Left ventricle myocardium superior (tissue), 1 donor: Measurements from ENCODE around the gene KCNJ2. TPM values are rescaled to one million over a fixed set of nuclear protein-coding genes. Genes with fewer than 3 reads are reported as not detected.

ENCODE experiments used
- ATAC-seq: fragments of 200-7000 bp; cut with Tn5 transposase; one replicate; pipeline ENCODE4 v1.9.1; 2020; ENCODE audit warnings: mild to moderate bottlenecking, moderate library complexity
- DNase-seq: peaks from one replicate; pipeline ENCODE4 v3.0.0-alpha.2; 2020
- intact Hi-C: fragments of 100-400 bp; cut with micrococcal nuclease; formaldehyde crosslinking; loops from one replicate; pipeline ENCODE4 v1.11.0; 2022
- long read RNA-seq: library from polyadenylated mRNA; unstranded; transcript quantifications from one replicate; pipeline ENCODE4 v2.0.0, GENCODE V29; 2021
- total RNA-seq: library from RNA; stranded (reverse); fragmentation: NEBNext Ultra II Directional; extraction: Animal tissue kit (Norgen Biotek cat#: 25700); gene quantifications from one replicate; pipeline ENCODE4 v1.2.1, GENCODE V29; 2021
- donor health status: DM: no; HTN: yes; CAD: no; lungs with severe emphysema.

Gene KCNJ2
- 50.6 TPM for total RNA-seq
- long read RNA-seq, full-length matches to known transcripts, result 7 of 11 reads
- long read RNA-seq, partial matches to known transcripts, result 0 of 11 reads
- long read RNA-seq, other reads (novel, unspliced or antisense), result 4 of 11 reads

DNA sequence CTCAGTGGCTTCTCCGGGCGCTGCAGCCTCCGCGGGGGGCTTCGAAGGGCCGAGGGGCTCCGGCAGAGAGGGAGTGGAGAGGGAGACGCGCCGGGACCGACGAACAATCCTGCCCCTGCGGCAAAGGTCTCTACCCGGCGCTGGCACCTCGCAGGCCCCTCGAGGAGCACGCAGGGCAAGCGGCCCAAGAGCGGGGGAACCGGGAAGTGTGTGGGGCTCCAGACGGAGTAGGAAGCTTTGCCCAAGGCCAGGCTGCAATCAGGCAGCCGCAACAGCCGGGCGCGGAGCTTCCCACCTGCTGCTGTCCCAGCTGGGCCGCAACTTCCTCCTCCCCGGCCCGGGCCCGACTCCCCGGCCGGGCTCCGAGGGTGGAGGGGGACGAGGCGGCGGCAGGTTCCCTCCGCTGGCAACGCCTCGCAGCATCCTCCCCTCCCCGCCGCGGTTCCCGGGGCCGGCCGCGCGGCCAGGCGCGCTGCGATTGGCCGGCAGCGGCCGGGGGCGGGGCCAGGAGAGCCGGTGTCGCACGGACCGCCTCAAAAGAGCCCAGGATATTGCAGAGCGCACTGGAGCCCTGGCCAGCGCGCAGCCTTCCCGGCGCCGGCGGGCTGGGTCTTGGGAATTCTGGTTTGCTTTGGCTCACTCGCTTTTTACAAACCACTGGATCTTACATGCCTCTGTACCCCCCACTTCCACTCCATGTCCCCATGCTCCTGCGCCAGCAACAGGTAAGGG is at the start of gene KCNJ2:
Gene KCNJ2, plus strand, starts transcription at position 556 of the 732 bp plus-strand sequence. CDS start 5,508 bp downstream, outside the sequence.
- intact Hi-C loops, result loop anchor here (10.0 kb wide), 1 partner anchor 386 kb away; no protein-coding TSS in a partner anchor
- ATAC-seq (peak; percentile 90), DNase-seq (peak; percentile 95)

DNA sequence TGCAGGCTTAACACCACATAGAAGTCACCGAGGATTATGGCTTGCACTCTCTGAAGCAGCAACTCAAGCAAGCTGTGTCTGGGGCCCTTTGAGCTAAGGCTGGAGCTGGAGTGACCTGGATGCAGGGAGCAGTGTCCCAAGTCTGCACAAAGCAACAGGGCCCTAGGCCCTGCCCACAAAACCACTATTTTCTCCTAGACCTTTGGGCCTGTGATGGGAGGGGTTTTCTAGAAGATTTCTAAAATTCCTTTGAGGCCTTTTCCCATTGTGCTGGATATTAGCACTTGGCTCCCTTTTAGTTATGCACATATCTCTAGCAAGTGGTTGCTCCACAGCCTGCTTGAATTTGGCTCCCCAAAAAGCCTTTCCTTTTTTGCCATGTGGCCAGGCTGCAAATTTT is 49.8 kb upstream of the KCNJ2 start:
- intact Hi-C loops, result no loop called here
- ATAC-seq, result no peak
- no peak for DNase-seq

DNA sequence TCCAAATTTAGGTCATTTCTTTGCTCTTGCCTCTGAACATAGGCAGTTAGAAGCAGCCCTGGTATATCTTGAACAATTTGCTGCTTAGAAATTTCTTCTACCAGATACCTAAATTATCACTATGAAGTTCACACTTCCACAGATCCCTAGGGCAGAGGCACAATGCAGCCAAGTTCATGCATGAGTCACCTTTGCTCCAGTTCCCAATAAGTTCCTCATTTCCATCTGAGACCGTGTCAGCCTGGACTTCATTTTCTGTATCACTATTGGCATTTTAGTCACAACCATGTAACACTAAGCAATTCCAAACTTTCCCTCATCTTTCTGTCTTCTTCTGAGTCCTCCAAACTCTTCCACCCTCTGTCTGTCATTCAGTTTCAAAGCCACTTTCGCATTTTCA is 49.3 kb upstream of the KCNJ2 start:
- no peak for ATAC-seq
- intact Hi-C loops, result no loop called here
- no peak for DNase-seq

DNA sequence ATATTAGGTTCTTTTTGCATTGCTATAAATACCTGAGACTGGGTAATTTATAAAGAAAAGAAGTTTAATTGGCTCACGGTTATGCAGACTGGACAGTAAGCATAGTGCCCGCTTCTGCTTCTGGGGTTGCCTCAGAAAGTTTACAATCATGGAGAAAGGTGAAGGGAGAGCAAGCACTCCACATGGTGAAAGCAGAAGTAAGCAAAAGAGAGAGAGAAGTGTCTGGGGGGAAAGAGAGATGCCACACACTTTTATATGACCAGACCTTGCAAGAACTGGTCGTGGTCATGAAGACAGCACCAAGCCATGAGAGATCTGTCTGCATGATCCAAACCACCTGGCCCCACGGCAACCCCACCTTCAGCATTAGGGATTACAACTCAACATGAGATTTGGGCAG is 48.9 kb upstream of the KCNJ2 start:
- DNase-seq (no peak), ATAC-seq (no peak)
- intact Hi-C loops, result no loop called here

DNA sequence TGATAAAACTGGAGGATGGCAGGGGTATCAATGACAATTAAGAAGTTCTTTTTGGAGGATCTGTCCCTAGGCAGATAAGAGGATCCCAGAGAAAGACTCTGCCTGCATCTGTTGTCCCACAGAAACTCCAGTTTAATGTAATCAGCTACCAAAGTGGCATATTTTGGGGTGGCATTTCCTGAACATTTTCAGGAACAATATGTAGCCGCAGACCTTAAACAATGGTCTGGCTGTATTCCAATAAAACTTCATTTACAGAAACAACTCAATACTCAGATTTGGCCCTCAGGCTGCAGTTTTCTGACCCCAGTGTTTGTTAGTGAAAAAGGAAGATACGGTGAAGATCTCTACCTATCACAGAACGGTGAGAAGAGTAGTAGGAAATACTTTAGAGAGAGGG is 48.2 kb upstream of the KCNJ2 start:
- DNase-seq (no peak), ATAC-seq (no peak)
- intact Hi-C loops, result no loop called here

DNA sequence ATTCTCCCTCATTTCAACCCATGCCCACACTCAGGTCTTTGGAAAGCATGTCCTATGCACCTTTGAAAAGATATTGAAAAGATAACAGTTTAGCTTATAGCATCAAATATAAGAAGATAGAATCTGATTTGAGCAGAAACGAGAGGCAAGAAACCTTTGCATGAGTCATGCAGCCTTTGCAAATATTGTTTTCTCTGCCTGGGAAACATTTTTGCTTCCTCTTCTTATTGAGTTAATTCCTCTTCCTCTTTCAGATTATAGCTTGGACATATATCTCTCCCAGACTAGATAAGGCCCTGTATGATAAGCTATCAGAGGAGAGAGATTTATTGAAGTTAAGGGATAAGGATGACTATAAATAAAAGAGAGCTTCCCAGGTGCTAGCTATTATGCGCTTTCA is 46.1 kb upstream of the KCNJ2 start:
- intact Hi-C loops, result no loop called here
- DNase-seq (no peak), ATAC-seq (no peak)

DNA sequence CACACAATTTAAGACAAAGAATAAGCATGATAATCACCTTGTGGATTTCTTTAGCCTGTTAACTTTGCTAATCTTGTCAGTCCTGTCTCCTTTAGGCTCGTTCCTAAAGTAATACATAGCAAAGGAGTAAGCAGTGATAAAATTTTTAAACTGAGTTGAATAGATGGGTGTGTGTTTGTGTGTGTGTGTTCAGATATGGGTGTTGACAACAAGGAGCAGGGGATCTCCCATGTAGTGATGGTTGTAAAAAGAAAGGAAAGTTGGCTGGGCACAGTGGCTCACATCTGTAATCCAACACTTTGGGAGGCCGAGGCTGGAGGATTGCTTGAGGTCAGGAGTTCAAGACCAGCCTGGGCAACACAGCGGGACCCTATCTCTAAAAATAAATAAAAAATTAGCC is 44.6 kb upstream of the KCNJ2 start:
- DNase-seq (no peak), ATAC-seq (no peak)
- intact Hi-C loops, result no loop called here

DNA sequence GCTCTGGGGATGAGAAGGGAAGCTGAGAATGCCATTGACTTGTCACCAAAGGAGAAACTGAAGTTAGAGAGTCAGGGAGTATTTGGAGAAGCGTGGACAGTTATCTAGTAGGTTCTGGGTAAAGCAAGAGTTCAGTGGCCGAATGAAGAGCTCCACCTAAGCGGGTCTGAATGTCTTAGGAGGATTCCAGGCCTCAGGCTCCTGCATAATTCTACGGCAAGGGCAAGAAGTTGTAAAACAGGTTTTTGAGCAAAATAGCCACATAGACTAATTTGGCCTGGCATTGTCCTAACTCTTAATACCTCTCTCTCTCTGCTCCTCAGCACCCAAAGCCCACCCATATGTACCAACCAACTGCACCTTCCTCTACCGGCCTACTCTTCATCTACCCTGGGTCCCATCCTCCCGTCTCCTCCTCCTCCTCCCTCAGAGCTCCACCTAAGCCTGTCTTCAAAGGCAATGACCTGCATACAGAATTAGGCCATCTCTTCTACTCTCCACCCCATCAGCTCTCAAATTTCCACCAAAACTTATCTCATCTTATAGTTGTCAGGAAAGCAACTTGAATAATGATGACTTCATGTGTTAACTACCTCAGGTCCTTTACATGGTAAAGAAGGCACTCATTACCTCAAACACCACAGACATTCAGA is 42.0 kb upstream of the KCNJ2 start:
- DNase-seq, result no peak
- intact Hi-C loops, result no loop called here
- ATAC-seq, result no peak

DNA sequence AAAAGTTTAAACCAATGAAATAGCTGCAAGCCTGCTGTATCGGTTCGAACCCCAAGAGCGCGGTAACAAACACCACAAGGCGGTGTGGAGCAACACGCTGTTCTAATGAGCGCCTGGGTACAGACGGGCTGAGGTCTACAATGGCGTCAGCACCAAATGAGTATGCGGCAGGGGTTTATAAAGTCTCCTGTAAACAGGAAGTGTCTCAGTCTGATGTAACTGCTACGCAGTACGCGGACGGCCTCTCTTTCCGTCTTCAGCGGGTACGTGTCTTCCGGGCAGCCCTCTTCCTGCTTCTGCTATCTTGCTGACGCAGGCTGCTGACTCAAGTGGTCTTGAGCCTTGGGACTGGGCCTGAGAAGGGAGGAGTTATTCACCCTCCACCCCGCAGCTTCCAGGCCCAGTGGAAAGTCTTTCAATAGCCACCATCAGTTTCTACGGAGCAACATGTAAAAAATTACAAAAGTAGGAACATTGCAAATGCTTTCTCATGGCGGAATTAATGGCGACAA is 40.5 kb upstream of the KCNJ2 start:
- ATAC-seq (no peak), DNase-seq (no peak)
- intact Hi-C loops, result no loop called here

DNA sequence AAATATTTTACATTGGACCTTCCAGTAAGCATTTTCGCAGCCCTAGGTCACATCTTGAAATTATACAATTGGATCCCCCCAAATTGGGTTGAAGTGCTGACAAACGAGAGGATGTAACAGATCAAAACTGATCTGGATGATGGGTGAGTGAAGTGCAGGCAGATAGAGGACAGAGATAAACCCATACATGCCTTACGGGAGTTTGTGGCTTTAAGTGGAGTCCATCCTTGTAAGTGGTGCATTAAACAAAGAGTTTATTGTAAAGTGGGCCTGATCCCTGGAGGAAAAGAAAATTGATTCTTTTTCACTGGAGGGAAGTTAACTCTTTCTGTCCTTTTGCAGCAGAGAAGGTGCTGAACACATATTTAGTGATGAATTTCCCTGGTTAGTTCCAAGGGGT is 39.0 kb upstream of the KCNJ2 start:
- ATAC-seq (no peak), DNase-seq (no peak)
- intact Hi-C loops, result no loop called here

DNA sequence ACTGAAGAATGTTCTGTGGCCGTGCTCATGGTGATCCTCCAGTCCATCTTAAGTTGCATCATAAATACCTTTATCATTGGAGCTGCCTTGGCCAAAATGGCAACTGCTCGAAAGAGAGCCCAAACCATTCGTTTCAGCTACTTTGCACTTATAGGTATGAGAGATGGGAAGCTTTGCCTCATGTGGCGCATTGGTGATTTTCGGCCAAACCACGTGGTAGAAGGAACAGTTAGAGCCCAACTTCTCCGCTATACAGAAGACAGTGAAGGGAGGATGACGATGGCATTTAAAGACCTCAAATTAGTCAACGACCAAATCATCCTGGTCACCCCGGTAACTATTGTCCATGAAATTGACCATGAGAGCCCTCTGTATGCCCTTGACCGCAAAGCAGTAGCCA is 36.8 kb upstream of the KCNJ2 start:
- intact Hi-C loops, result no loop called here
- ATAC-seq (no peak), DNase-seq (no peak)

DNA sequence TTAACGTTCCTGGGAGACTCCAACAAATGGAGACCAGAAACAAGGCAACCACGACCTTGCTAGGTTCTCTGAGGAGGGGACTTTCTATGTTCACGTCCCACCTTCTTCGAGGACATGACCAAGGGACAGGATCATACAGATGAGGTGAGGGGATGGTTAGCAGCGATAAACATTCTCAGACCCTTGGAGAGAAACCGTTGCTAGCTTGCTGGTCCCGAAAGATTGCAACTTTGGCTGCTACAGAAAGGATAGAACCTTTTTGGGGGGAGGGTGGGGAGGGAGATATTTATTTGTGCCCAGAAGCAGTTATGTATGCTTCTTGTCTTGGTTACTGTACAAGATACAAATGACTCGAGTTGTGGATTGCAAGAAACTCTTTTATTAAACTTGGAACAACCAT is 35.3 kb upstream of the KCNJ2 start:
- DNase-seq (no peak), ATAC-seq (no peak)
- intact Hi-C loops, result no loop called here

DNA sequence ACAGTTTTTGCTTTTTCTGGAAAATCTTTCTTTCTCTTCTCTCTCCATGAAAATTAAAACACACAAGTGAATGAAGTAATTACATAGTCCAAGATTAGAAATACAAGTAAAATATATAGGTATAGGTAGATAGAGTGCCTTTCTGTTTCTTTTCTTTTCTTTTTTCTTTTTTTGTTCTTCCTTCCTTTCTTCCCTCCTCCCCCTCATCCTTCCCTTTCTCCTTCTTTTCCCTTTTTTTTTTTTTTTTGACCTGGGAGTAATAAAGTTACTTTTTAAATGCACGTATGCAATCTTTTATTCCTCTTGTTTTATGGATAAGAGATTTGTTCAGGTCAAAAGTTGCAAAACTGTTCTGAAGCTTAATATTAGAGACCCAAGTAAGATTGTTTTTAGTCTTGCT is 34.6 kb upstream of the KCNJ2 start:
- DNase-seq (no peak), ATAC-seq (no peak)
- intact Hi-C loops, result no loop called here

DNA sequence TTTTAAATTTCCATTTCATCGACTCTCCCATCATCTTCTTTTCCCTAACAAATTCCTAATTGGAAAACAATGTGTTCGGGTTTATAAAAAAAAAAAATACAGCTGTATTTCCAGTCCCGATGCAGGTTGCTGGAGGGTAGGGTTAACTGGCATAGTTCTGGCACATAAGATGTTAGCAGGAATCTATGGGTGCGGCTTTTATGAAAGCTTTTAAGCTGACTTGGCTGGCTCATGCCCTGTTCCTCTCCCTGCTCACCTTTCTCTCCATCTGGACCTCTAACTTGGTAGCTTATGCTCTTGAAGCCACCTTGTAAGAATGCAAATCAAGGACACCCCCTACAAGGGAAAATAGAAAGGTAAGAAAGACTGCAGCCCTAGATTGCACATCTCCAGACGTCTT is 33.2 kb upstream of the KCNJ2 start:
- no peak for DNase-seq
- intact Hi-C loops, result no loop called here
- no peak for ATAC-seq

DNA sequence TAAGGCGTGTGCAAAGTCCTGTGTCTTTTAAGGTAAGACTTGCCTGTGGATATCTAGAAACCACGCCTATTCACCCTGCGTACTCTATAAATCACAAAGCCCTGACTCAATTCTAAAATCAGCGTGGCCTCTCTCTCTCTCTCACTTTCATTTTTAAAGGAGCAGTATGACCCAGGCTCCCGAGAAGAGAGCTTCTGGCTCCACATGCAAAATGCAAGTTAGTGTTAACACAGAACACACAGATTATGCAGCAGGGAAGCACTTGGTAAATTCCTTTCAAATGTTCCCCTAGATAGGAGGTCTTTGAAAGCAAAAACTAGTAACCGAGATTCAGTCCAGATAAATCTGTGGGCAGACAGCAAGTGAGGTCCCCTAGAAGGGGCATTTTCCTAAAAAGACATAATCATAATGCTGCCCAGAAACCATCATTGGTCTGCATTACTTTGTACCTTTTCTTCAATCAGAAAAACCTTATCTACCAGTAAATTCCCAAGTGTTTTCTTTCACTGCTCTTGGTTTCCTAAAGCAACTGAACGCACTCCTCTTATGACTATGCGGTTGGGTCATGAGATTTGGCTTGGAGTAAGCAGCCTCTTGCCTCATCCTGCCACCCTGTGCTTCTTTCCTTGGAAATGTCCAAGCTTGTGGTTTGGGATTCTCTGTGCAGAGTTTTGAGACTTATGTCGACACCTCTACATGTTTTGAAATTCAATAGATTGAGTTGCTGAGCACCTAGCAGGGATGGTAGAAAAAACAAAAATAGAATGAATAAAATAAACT is 31.7 kb upstream of the KCNJ2 start:
- ATAC-seq (peak; percentile 98), DNase-seq (no peak)
- intact Hi-C loops, result no loop called here

DNA sequence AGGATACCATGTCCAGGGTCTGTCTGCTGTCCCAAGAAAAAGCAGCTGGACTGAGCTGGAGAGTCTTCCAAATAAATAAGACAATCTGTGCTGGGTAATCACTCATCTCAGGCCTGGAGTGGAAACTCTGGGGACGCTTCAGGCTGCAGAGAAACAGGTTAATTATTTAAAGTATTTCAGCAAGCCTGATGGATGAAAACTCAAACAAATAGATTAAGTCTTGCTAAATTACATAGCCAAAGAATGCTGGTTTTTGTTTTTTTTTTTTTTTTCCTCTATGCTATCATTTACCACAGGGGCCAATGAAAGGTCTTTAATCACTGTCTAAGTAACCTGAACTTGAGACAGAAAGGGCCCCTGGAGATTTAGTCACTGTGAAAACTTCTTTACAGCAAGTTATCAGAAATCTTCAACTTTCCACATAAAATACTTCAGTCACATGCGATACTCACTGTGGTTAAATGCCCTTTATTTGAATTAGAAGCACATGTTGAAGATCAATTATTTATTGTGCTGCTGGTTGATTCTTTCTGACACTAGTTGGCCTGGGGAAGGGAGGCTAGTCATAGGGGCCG is 31.0 kb upstream of the KCNJ2 start:
- DNase-seq (no peak), ATAC-seq (peak; percentile 41)
- intact Hi-C loops, result no loop called here

DNA sequence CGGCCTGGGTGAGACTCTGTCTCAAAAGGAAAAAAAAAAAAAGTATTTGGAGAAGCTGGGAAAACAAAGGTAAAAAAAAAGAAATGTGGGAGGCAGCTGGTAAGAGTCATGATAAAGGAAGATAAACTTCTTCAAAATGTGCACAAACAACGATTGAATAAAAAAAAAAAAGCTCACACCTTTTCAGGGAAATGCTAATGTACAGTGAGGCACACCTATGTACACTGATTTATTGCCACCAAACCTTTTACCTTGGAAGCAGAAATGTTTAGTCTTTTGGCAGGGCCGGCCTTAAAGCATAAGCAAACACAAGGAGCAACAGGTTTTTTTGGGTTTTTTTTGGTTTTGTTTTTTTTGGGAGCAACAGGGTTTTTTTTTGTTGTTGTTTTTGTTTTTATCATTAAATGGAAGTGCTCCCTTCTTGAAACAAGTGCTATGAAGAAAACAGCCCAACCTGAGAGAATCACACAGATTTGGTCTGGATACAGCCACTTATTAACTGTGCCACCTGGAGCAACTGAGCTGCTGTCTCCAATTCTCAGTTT is 29.8 kb upstream of the KCNJ2 start:
- no peak for DNase-seq
- intact Hi-C loops, result no loop called here

DNA sequence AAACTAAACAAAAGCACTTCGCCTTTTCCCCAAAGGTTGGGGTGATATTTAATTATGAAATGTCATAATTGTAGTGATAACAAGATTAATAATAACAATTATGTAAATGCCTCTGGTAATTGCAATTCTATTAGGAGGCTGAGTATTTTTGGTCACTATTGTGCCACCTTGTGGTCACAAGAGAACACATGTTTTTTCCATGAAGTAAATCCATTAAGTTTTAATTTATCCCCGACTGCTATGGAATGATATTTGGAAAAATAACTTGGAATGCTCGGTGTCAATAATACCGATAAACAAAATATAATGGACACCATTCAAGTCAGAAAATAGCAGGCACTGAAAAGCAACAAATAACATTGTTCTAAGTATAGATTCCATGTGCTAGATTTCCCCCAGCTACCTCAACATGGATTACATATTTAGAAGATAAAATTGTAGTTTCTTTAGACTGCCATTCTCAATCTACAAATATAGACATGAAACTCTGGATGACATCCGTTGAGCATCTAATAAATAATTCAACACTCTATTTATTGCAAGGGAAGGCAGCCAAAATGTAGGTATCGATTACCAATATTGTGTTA is 25.0 kb upstream of the KCNJ2 start:
- intact Hi-C loops, result loop anchor here (10.0 kb wide), 2 partner anchors 540 to 580 kb away; no protein-coding TSS in a partner anchor
- ATAC-seq (no peak), DNase-seq (no peak)

More for the DNA sequence above, 29.8 kb upstream of the KCNJ2 start:
- no peak for ATAC-seq

DNA sequence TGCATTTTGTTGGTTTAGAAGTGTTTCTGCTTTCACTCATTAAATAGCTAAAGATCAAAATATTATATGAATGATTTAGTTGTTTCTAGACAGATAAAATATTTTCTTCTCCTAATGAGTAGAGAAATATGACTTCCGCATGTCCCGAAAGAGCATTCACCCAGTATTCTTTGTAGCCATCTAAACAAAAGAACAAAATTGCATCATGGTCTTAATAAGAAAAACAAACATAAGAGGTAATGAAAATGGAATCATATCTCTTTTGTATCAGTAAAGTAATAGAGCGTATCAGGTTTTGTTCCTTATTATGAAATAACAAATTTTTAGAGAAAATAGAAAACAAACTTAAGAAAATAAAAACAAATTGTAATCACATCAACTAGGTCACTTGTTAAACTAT is 16.1 kb upstream of the KCNJ2 start:
- ATAC-seq, result no peak
- intact Hi-C loops, result no loop called here
- DNase-seq, result no peak
